Testis (tissue), 2 donors: Measurements from ENCODE around the gene KRT6A.

Experiments
- CTCF ChIP-seq, 3 experiments: fragments of 450-650 bp in 2 of 3; fragments of 200-600 bp in 1 of 3; sonication (generic) in 1 of 3; IDR thresholded peaks; one replicate each; pipeline ENCODE4 v1.5.1; 2016 to 2019; ENCODE audit warnings: antibody characterized with exemption in 3 of 3, mild to moderate bottlenecking in 2 of 3, moderate library complexity in 1 of 3
- POLR2A ChIP-seq: fragments of 450-650 bp; IDR thresholded peaks from one replicate; pipeline ENCODE4 v1.6.1; 2017; ENCODE audit warnings: antibody characterized with exemption, mild to moderate bottlenecking, moderate library complexity

- TF ChIP-seq CTCF (IDR thresholded peaks at IDR 0.05) (no peak), POLR2A (no peak)
These were observed 6.6 kb downstream of the KRT6A start for GRCh38 chr12:52486166-52487105.
